Caki2 (cell line): ENCODE data around the gene LCN10. TPM values are rescaled to one million over a fixed set of nuclear protein-coding genes. Genes with fewer than 3 reads are reported as not detected.

ENCODE experiments used
- total RNA-seq: library from RNA; depleted of rRNA; stranded (reverse); fragments of >200 nt; shearing (Covaris generic); gene quantifications from 2 replicates; pipeline ENCODE4 v1.2.3, GENCODE V29; 2014; ENCODE audit warnings: low replicate concordance; rRNA removed

The LCN10 gene
- total RNA-seq, 1 experiment from 2014 or later = not detected

Other genes with a start within 250 kb of the LCN10 start
- 7.2 and 7.9 TPM in 2 replicates for gene NOTCH1, start 196.9 kb downstream of the LCN10 start, total RNA-seq
- 51.4 and 58.6 TPM in 2 replicates for gene EGFL7, start 80.0 kb downstream of the LCN10 start, total RNA-seq
- gene AGPAT2, start 55.5 kb downstream of the LCN10 start, total RNA-seq = 92.9 and 94.5 TPM in 2 replicates
- gene DIPK1B, start 30.4 kb downstream of the LCN10 start, total RNA-seq = 12.5 and 19.5 TPM in 2 replicates
- gene LCN6, start 5.6 kb upstream of the LCN10 start, total RNA-seq = not detected in 2 replicates
- gene LCN8, start 15.3 kb upstream of the LCN10 start, total RNA-seq = not detected in 2 replicates
- not detected in 2 replicates for gene LCN15, start 21.6 kb upstream of the LCN10 start, total RNA-seq
- 230 and 313 TPM in 2 replicates for gene TMEM141, start 48.4 kb upstream of the LCN10 start, total RNA-seq
- 1.1 TPM in 1 of 2 replicates, not detected in the other for gene CCDC183, start 53.4 kb upstream of the LCN10 start, total RNA-seq
- gene RABL6, start 65.0 kb upstream of the LCN10 start, total RNA-seq = 103 and 104 TPM in 2 replicates
- gene AJM1, start 99.5 kb upstream of the LCN10 start, total RNA-seq = 1.3 and 1.7 TPM in 2 replicates
- gene PHPT1, start 106.5 kb upstream of the LCN10 start, total RNA-seq = 125 and 127 TPM in 2 replicates
- gene MAMDC4, start 109.4 kb upstream of the LCN10 start, total RNA-seq = 0.17 TPM in 2 replicates
- gene EDF1, start 123.4 kb upstream of the LCN10 start, total RNA-seq = 460 and 494 TPM in 2 replicates
- gene TRAF2, start 143.6 kb upstream of the LCN10 start, total RNA-seq = 61.9 and 67.0 TPM in 2 replicates
- 139 and 152 TPM in 2 replicates for gene FBXW5, start 201.8 kb upstream of the LCN10 start, total RNA-seq
- gene C8G, start 202.3 kb upstream of the LCN10 start, total RNA-seq = not detected in 2 replicates
- gene LCN12, start 209.3 kb upstream of the LCN10 start, total RNA-seq = not detected in 2 replicates
- not detected in 2 replicates for gene PTGDS, start 234.6 kb upstream of the LCN10 start, total RNA-seq
- not detected in 2 replicates for gene LCNL1, start 240.1 kb upstream of the LCN10 start, total RNA-seq
- 129 and 137 TPM in 2 replicates for gene PAXX, start 249.5 kb upstream of the LCN10 start, total RNA-seq